ENCODE data around the gene PAGE2B. TPM values are rescaled to one million over a fixed set of nuclear protein-coding genes. Genes with fewer than 3 reads are reported as not detected.

PAGE2B gene
- total and polyA plus RNA-seq, 2 donors (not counting 1 experiment from before 2014, with no cell fraction given), result 0.67 TPM; not detected in 1

DNA sequence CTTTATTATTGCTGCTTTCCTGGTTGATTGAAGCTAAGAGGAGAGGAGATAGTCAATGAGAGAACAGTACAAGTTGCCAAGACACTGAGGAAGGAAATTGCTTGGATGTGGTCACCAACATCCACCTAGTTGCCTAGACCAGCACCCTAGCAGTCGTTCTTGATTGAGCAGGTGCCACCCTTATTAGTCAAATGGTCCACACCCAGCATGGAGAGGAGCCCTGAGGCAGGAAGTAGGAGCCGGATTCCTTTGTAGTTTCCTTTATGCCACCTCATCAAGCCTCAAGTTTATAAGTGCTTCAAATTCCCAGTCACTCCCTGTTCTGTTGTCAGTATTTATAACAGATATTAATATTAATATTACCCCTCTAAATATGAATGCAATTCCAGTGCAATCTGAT is 33.1 kb downstream of the PAGE2B start:
- no peak overlapping the region for H3K4me3 ChIP-seq (ENCODE audit: control extremely low read depth in 1 of 5, extremely low read depth in 1 of 5, insufficient read depth in 1 of 5, low read depth in 2 of 5, low read length in 4 of 5)
- intact Hi-C loops (cut with micrococcal nuclease), result no loop called here

DNA sequence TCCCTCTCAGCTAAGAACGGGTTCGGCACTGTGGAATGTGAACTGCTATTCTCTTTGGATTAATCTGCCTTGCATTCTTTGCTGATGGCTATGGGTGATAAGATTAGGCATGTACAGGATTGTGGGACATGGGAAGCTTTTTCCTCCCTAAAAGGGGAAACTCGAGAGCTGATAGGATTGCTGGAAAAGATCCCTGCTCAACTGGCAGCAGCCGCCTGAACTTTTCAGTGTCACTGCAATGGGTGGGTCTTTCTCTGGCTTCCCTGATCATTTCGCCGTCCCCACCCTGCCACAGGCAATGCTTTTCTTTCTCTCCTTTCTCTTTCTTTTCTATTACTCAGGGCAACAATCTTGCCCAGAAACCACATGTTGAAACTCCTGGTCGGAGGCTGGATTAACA is 34.5 kb downstream of the PAGE2B start:
- DNase-seq, result no peak
- no peak overlapping the region for H3K27ac Mint-ChIP-seq

More for the DNA sequence above, 33.1 kb downstream of the PAGE2B start:
- H3K9me3 ChIP-seq (ENCODE audit: control extremely low read depth in 1 of 3, control insufficient read depth in 2 of 3, insufficient read depth in 1 of 3, low read length in 2 of 3), result no peaks in the 10 kb centered on the region
- no peak overlapping the region for H2AFZ ChIP-seq (ENCODE audit: insufficient read depth, low read depth, low read length, poor library complexity, severe bottlenecking)
- POLR2A ChIA-PET, result no interaction called here
- H4K20me1 ChIP-seq (ENCODE audit: control insufficient read depth, insufficient read depth, low read length, poor library complexity, severe bottlenecking), result no peaks in the 10 kb centered on the region
- no peak for TF ChIP-seq EZH2 (IDR thresholded peaks at IDR 0.05; ENCODE audit: borderline replicate concordance, insufficient read depth, low read depth, low read length, poor library complexity, severe bottlenecking)
- TF ChIP-seq, protein P1, sequence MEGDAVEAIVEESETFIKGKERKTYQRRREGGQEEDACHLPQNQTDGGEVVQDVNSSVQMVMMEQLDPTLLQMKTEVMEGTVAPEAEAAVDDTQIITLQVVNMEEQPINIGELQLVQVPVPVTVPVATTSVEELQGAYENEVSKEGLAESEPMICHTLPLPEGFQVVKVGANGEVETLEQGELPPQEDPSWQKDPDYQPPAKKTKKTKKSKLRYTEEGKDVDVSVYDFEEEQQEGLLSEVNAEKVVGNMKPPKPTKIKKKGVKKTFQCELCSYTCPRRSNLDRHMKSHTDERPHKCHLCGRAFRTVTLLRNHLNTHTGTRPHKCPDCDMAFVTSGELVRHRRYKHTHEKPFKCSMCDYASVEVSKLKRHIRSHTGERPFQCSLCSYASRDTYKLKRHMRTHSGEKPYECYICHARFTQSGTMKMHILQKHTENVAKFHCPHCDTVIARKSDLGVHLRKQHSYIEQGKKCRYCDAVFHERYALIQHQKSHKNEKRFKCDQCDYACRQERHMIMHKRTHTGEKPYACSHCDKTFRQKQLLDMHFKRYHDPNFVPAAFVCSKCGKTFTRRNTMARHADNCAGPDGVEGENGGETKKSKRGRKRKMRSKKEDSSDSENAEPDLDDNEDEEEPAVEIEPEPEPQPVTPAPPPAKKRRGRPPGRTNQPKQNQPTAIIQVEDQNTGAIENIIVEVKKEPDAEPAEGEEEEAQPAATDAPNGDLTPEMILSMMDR (IDR thresholded peaks at IDR 0.05), result no peak
- no peak overlapping the region for H3K4me3 Mint-ChIP-seq
- H3K9ac ChIP-seq (ENCODE audit: low read length), result no peak overlapping the region
- H3K27me3 ChIP-seq (replicated peaks in 1 of 4; ENCODE audit: control extremely low read depth in 1 of 4, control insufficient read depth in 3 of 4, insufficient read depth in 4 of 4, low read length in 3 of 4), result peaks cover 0 to 2% (median 0%) of the 10 kb centered on the region in 4 experiments
- no peaks in the 10 kb centered on the region for H3K9me3 Mint-ChIP-seq (ENCODE audit: insufficient read depth)
- H3K27me3 Mint-ChIP-seq, result peaks cover under 1% of the 10 kb centered on the region
- no peaks in the 10 kb centered on the region for H3K4me1 Mint-ChIP-seq
- WGBS (ENCODE audit: insufficient coverage), result no CpG with 5 or more reads among the region's 2 CpGs
- H3K4me2 ChIP-seq (replicated peaks; ENCODE audit: low read depth, low read length, poor library complexity, severe bottlenecking), result no peak overlapping the region
- DNase-seq (no peak), ATAC-seq (ENCODE audit: low read depth) (no peak)
- no peak overlapping the region for H3K27ac ChIP-seq (ENCODE audit: low read length in 2 of 2)
- H3K27ac Mint-ChIP-seq, result no peak overlapping the region
- H3K36me3 ChIP-seq (replicated peaks in 1 of 2; ENCODE audit: control extremely low read depth in 1 of 2, control insufficient read depth in 1 of 2, extremely low read depth in 1 of 2, insufficient read depth in 2 of 2, low read length in 1 of 2), result no peaks in the 10 kb centered on the region
- no peaks in the 10 kb centered on the region for H3K4me1 ChIP-seq (ENCODE audit: control insufficient read depth in 2 of 2, insufficient read depth in 2 of 2, low read length in 2 of 2)
- H3K79me2 ChIP-seq (ENCODE audit: control insufficient read depth, insufficient read depth, low read length), result no peaks in the 10 kb centered on the region
- CTCF ChIA-PET, result no interaction called here

More for the DNA sequence above, 34.5 kb downstream of the PAGE2B start:
- Histone ChIP-seq H2AFZ (ENCODE audit: insufficient read depth, low read depth, low read length, poor library complexity, severe bottlenecking) (no peak overlapping the region), H3K9ac (ENCODE audit: low read length) (no peak overlapping the region), H3K4me3 (ENCODE audit: control extremely low read depth in 1 of 5, extremely low read depth in 1 of 5, insufficient read depth in 1 of 5, low read depth in 2 of 5, low read length in 4 of 5) (no peak overlapping the region), H3K4me1 (ENCODE audit: control insufficient read depth in 2 of 2, insufficient read depth in 2 of 2, low read length in 2 of 2) (no peaks in the 10 kb centered on the region), H3K27ac (ENCODE audit: low read length in 2 of 2) (no peak overlapping the region), H3K79me2 (ENCODE audit: control insufficient read depth, insufficient read depth, low read length) (no peaks in the 10 kb centered on the region), H3K36me3 (replicated peaks in 1 of 2; ENCODE audit: control extremely low read depth in 1 of 2, control insufficient read depth in 1 of 2, extremely low read depth in 1 of 2, insufficient read depth in 2 of 2, low read length in 1 of 2) (no peaks in the 10 kb centered on the region), H3K9me3 (ENCODE audit: control extremely low read depth in 1 of 3, control insufficient read depth in 2 of 3, insufficient read depth in 1 of 3, low read length in 2 of 3) (no peaks in the 10 kb centered on the region), H3K27me3 (replicated peaks in 1 of 4; ENCODE audit: control extremely low read depth in 1 of 4, control insufficient read depth in 3 of 4, insufficient read depth in 4 of 4, low read length in 3 of 4) (no peaks in the 10 kb centered on the region), H4K20me1 (ENCODE audit: control insufficient read depth, insufficient read depth, low read length, poor library complexity, severe bottlenecking) (no peaks in the 10 kb centered on the region), H3K4me2 (replicated peaks; ENCODE audit: low read depth, low read length, poor library complexity, severe bottlenecking) (no peak overlapping the region)
- Mint-ChIP-seq H3K27me3 (no peaks in the 10 kb centered on the region), H3K9me3 (ENCODE audit: insufficient read depth) (no peaks in the 10 kb centered on the region), H3K4me1 (no peaks in the 10 kb centered on the region), H3K4me3 (no peak overlapping the region)
- intact Hi-C loops (cut with micrococcal nuclease), result no loop called here
- TF ChIP-seq, protein P1 (IDR thresholded peaks at IDR 0.05), result no peak
- TF ChIP-seq EZH2 (IDR thresholded peaks at IDR 0.05; ENCODE audit: borderline replicate concordance, insufficient read depth, low read depth, low read length, poor library complexity, severe bottlenecking), result no peak
- ChIA-PET POLR2A (no interaction called here), CTCF (no interaction called here)
- ATAC-seq (ENCODE audit: low read depth), result no peak
- WGBS (ENCODE audit: insufficient coverage), result 100% methylated on average over 2 of the region's 7 CpGs
